ENCODE measurements around the gene DDI2.

Gene DDI2

GRCh38 chr1:15654091-15654690 is 36.9 kb downstream of the DDI2 start:
- TF ChIP-seq MAX (IDR thresholded peaks at IDR 0.05; ENCODE audit: low read depth, low read length) = no peak
- TF ChIP-seq POLR2A (IDR thresholded peaks at IDR 0.05; ENCODE audit: extremely low read depth, insufficient read length) = no peak
- TF ChIP-seq, protein P1, sequence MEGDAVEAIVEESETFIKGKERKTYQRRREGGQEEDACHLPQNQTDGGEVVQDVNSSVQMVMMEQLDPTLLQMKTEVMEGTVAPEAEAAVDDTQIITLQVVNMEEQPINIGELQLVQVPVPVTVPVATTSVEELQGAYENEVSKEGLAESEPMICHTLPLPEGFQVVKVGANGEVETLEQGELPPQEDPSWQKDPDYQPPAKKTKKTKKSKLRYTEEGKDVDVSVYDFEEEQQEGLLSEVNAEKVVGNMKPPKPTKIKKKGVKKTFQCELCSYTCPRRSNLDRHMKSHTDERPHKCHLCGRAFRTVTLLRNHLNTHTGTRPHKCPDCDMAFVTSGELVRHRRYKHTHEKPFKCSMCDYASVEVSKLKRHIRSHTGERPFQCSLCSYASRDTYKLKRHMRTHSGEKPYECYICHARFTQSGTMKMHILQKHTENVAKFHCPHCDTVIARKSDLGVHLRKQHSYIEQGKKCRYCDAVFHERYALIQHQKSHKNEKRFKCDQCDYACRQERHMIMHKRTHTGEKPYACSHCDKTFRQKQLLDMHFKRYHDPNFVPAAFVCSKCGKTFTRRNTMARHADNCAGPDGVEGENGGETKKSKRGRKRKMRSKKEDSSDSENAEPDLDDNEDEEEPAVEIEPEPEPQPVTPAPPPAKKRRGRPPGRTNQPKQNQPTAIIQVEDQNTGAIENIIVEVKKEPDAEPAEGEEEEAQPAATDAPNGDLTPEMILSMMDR (IDR thresholded peaks at IDR 0.05; ENCODE audit: low read depth, low read length) = no peak
- no peak for TF ChIP-seq MYC (IDR thresholded peaks at IDR 0.05; ENCODE audit: low read depth, low read length)
- H3K4me3 ChIP-seq (ENCODE audit: low read depth, low read length) = no peak overlapping the region
- no peak for DNase-seq (ENCODE audit: low read depth)

- H3K4me3 ChIP-seq (ENCODE audit: low read depth, low read length) = no peak overlapping the region
- TF ChIP-seq MYC (IDR thresholded peaks at IDR 0.05; ENCODE audit: low read depth, low read length) = no peak
- TF ChIP-seq, protein P1 (IDR thresholded peaks at IDR 0.05; ENCODE audit: low read depth, low read length) = no peak
- TF ChIP-seq MAX (IDR thresholded peaks at IDR 0.05; ENCODE audit: low read depth, low read length) = no peak
- DNase-seq (ENCODE audit: low read depth) = no peak
These were observed 39.2 kb downstream of the DDI2 start for GRCh38 chr1:15656464-15656863.

GRCh38 chr1:15657021-15657420 is 39.8 kb downstream of the DDI2 start:
- TF ChIP-seq POLR2A (IDR thresholded peaks at IDR 0.05; ENCODE audit: extremely low read depth, insufficient read length) (no peak), MYC (IDR thresholded peaks at IDR 0.05; ENCODE audit: low read depth, low read length) (no peak)
- TF ChIP-seq, protein P1 (IDR thresholded peaks at IDR 0.05; ENCODE audit: low read depth, low read length) = no peak
- no peak for DNase-seq (ENCODE audit: low read depth)
- no peak overlapping the region for H3K4me3 ChIP-seq (ENCODE audit: low read depth, low read length)

GRCh38 chr1:15660151-15660550 is 42.9 kb downstream of the DDI2 start:
- no peak for TF ChIP-seq POLR2A (IDR thresholded peaks at IDR 0.05; ENCODE audit: extremely low read depth, insufficient read length)
- TF ChIP-seq MAX (IDR thresholded peaks at IDR 0.05; ENCODE audit: low read depth, low read length) = no peak
- TF ChIP-seq MYC (IDR thresholded peaks at IDR 0.05; ENCODE audit: low read depth, low read length) = no peak
- TF ChIP-seq, protein P1 (IDR thresholded peaks at IDR 0.05; ENCODE audit: low read depth, low read length) = no peak

GRCh38 chr1:15662477-15662876 is 45.2 kb downstream of the DDI2 start:
- no peak for TF ChIP-seq POLR2A (IDR thresholded peaks at IDR 0.05; ENCODE audit: extremely low read depth, insufficient read length)
- TF ChIP-seq MYC (IDR thresholded peaks at IDR 0.05; ENCODE audit: low read depth, low read length) = no peak
- TF ChIP-seq, protein P1 (IDR thresholded peaks at IDR 0.05; ENCODE audit: low read depth, low read length) = no peak
- TF ChIP-seq MAX (IDR thresholded peaks at IDR 0.05; ENCODE audit: low read depth, low read length) = no peak
- no peak for DNase-seq (ENCODE audit: low read depth)
- H3K4me3 ChIP-seq (ENCODE audit: low read depth, low read length) = no peak overlapping the region

More at GRCh38 chr1:15660151-15660550, 42.9 kb downstream of the DDI2 start:
- no peak for DNase-seq (ENCODE audit: low read depth)
- no peak overlapping the region for H3K4me3 ChIP-seq (ENCODE audit: low read depth, low read length)

GRCh38 chr1:15663925-15664324 is 46.7 kb downstream of the DDI2 start:
- DNase-seq (ENCODE audit: low read depth) = no peak
- TF ChIP-seq MYC (IDR thresholded peaks at IDR 0.05; ENCODE audit: low read depth, low read length) (no peak), MAX (IDR thresholded peaks at IDR 0.05; ENCODE audit: low read depth, low read length) (no peak), POLR2A (IDR thresholded peaks at IDR 0.05; ENCODE audit: extremely low read depth, insufficient read length) (no peak)
- TF ChIP-seq, protein P1 (IDR thresholded peaks at IDR 0.05; ENCODE audit: low read depth, low read length) = no peak
- H3K4me3 ChIP-seq (ENCODE audit: low read depth, low read length) = no peak overlapping the region
